ENCODE data around the gene TBC1D2B.

DNA sequence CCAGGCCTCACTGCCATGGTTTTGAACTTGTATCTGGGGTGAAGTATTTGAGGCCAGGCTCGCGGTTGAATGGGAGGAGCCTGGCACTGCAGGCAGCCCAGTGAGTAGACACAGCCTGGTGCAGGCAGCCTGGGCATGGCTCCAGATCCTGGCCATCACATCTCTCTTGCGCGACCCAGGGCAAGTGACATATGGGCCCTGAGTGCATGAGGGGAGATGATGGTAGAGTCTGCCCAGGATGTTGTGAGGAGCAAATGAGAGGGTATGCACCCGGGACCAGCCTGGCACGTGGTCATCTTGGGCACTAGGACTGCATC is 103.5 kb downstream of the TBC1D2B start:
- TF ChIP-seq, protein P1, sequence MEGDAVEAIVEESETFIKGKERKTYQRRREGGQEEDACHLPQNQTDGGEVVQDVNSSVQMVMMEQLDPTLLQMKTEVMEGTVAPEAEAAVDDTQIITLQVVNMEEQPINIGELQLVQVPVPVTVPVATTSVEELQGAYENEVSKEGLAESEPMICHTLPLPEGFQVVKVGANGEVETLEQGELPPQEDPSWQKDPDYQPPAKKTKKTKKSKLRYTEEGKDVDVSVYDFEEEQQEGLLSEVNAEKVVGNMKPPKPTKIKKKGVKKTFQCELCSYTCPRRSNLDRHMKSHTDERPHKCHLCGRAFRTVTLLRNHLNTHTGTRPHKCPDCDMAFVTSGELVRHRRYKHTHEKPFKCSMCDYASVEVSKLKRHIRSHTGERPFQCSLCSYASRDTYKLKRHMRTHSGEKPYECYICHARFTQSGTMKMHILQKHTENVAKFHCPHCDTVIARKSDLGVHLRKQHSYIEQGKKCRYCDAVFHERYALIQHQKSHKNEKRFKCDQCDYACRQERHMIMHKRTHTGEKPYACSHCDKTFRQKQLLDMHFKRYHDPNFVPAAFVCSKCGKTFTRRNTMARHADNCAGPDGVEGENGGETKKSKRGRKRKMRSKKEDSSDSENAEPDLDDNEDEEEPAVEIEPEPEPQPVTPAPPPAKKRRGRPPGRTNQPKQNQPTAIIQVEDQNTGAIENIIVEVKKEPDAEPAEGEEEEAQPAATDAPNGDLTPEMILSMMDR (IDR thresholded peaks at IDR 0.05), result no peak
- TF ChIP-seq POLR2AphosphoS5 (IDR thresholded peaks at IDR 0.05; ENCODE audit: insufficient read depth in 1 of 2, low read depth in 1 of 2) (no peak), POLR2A (IDR thresholded peaks at IDR 0.05) (no peak)
